ENCODE measurements around the gene CREB3L2. TPM values are rescaled to one million over a fixed set of nuclear protein-coding genes. Genes with fewer than 3 reads are reported as not detected.

CREB3L2 gene
- total and polyA plus RNA-seq, 8 donors = 5.8 to 258 (median 23.6) TPM

DNA sequence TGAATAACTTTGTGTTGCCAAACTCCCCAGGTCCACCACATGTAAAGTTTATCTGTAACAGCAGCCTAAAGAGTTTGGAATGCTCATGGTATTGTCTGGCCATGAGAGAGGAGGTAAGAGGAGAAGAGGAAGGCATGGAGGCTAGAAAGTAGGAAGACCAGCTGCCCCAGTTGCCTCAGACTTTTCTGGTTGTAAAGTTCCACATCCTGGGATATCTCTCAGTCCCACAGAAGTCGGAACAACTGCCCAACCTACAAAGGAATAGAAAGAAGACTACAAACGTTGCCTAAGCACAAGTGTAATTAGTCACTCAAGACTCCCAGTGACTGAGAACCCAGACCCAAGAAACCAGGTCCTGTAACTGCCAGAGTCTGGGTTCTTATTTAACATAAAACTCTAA, 47.3 kb downstream of the CREB3L2 start:
- TF ChIP-seq EP300 (IDR thresholded peaks at IDR 0.05) (no peak), POLR2A (IDR thresholded peaks at IDR 0.05) (no peak), POLR2AphosphoS5 (IDR thresholded peaks at IDR 0.05) (no peak)
- TF ChIP-seq, protein P1, sequence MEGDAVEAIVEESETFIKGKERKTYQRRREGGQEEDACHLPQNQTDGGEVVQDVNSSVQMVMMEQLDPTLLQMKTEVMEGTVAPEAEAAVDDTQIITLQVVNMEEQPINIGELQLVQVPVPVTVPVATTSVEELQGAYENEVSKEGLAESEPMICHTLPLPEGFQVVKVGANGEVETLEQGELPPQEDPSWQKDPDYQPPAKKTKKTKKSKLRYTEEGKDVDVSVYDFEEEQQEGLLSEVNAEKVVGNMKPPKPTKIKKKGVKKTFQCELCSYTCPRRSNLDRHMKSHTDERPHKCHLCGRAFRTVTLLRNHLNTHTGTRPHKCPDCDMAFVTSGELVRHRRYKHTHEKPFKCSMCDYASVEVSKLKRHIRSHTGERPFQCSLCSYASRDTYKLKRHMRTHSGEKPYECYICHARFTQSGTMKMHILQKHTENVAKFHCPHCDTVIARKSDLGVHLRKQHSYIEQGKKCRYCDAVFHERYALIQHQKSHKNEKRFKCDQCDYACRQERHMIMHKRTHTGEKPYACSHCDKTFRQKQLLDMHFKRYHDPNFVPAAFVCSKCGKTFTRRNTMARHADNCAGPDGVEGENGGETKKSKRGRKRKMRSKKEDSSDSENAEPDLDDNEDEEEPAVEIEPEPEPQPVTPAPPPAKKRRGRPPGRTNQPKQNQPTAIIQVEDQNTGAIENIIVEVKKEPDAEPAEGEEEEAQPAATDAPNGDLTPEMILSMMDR (IDR thresholded peaks at IDR 0.05) = no peak
- WGBS, 5 donors = 41 to 62% (median 58%) methylated on average over 2 of the region's 2 CpGs

DNA sequence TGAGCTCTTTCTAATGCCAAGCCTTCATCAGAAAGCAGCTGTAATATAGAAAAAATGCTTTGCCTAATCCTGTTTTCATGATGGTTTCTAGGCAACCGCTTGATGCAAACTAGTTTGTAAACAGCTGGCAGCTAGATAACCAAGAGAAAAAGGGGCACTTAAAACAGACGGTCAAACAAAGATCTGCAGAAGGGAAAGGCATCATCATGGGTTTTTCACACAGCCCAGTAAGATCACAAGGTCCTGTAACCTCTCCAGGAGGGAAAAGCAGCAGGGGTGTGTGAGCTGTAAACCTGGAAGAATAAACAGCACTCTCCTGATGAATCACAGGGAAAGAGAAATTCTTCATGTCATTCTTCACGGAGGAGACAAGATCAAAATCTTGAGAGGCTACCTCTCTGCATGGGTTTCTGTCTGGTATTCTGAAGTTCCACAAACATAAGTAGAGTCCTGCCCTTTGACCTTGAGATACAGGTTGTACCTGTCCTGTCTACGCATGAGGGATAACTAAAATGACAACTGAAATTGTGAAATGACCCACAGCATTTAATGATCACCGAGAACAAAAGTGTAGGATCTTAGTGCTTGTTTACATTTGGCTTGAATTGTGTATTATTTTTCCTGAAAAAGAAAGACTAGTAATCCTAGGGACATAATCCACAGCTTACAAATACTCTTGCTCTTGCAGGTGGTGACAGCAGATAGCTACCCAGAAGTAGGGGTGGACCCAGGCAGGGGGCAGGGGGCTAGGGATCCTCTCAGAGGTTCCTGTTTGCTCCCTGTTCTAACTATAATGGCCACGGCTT, 48.0 kb downstream of the CREB3L2 start:
- Histone ChIP-seq H3K36me3 (peaks cover 0 to 5% (median 0%) of the 10 kb centered on the region in 4 donors), H3K27ac (peak overlapping the region; percentile 45 to 86 (median 76)), H3K27me3 (no peaks in the 10 kb centered on the region), H3K9me3 (no peaks in the 10 kb centered on the region), H3K4me1 (peaks cover 56 to 97% (median 71%) of the 10 kb centered on the region in 4 donors), H3K4me3 (no peak overlapping the region)
- intact Hi-C loops (cut with DNase I; ENCODE audit: low total_unique reads) = no loop called here
- 36 to 51% (median 46%) methylated on average over 6 of the region's 6 CpGs for WGBS, 5 donors
- TF ChIP-seq EP300 (IDR thresholded peaks at IDR 0.05) (no peak), POLR2AphosphoS5 (IDR thresholded peaks at IDR 0.05) (peak in 2 of 3 donors; percentile 25 to 32)
- DNase-seq = peak in 1 of 2 donors; percentile 82

More for the DNA sequence above, 47.3 kb downstream of the CREB3L2 start:
- DNase-seq = no peak
- intact Hi-C loops (cut with DNase I; ENCODE audit: low total_unique reads) = no loop called here
- peak overlapping the region in 4 of 5 donors; percentile 64 to 86 (median 76) for H3K27ac ChIP-seq
- no peaks in the 10 kb centered on the region for H3K27me3 ChIP-seq
- H3K4me1 ChIP-seq = peaks cover 50 to 96% (median 68%) of the 10 kb centered on the region in 4 donors
- no peaks in the 10 kb centered on the region for H3K9me3 ChIP-seq
- H3K36me3 ChIP-seq = peaks cover 0 to 5% (median 0%) of the 10 kb centered on the region in 4 donors
- no peak overlapping the region for H3K4me3 ChIP-seq

DNA sequence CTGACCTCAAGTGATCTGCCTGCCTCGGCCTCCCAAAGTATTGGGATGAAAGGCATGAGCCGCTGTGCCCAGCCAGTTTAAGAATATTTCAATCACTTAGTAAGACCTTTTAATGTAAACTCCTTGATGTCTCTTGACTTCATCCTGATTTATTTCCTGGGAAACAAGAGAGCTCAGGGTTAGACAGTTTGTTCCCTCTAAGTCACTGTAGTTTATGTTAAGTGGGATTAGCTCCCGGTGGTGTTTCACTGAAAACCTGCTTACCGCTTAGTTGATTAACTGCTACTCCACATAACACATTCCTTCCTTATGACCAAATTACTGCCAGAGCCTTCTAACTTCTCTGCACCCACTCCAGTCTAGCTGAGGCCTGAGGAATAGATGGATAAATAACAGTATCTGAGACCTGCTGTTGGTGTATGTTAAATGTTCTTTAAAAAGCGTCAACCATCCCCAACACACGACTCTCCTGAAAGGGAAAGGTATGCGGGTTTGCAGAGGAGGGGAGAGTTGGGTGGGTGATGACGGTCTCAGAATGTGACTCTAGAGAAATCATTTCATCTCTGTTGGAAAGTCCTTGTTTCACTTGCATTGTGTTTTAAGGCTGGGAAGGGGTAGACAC, 48.7 kb downstream of the CREB3L2 start:
- 50 to 79% (median 65%) methylated on average over 8 of the region's 8 CpGs for WGBS, 5 donors
- TF ChIP-seq EP300 (IDR thresholded peaks at IDR 0.05) = peak; percentile 73
- TF ChIP-seq POLR2A (IDR thresholded peaks at IDR 0.05) = no peak
- TF ChIP-seq, protein P1 (IDR thresholded peaks at IDR 0.05) = no peak
- peak; percentile 74 to 91 (median 88) for TF ChIP-seq POLR2AphosphoS5 (IDR thresholded peaks at IDR 0.05)
- Histone ChIP-seq H3K9me3 (no peaks in the 10 kb centered on the region), H3K36me3 (peaks cover 0 to 5% (median 0%) of the 10 kb centered on the region in 4 donors), H3K4me1 (peaks cover 54 to 97% (median 72%) of the 10 kb centered on the region in 4 donors), H3K27ac (peak overlapping the region; percentile 64 to 86 (median 76)), H3K27me3 (no peaks in the 10 kb centered on the region), H3K4me3 (no peak overlapping the region)
- peak in 1 of 2 donors; percentile 74 for DNase-seq
- intact Hi-C loops (cut with DNase I; ENCODE audit: low total_unique reads) = no loop called here

DNA sequence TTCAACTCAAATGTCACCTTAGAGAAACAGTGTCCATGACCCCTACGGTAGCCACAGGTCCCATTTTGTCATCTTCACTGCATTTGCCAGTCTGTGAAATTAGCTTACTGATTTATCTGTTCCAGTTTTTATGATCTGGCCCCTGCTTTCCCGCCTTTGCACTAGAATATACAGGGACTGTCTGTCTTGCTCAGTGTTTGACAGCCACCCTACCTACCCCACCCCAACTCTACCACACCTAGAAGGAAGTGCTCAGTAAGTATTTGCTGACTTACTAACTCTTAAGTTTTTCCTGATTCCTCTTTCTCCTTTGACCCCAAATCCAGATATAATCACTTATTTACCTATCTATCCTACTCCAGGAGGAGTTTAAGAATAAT, 49.5 kb downstream of the CREB3L2 start:
- Histone ChIP-seq H3K36me3 (no peaks in the 10 kb centered on the region), H3K27me3 (no peaks in the 10 kb centered on the region), H3K4me1 (peaks cover 60 to 98% (median 78%) of the 10 kb centered on the region in 4 donors), H3K27ac (peak overlapping the region; percentile 41 to 86 (median 76)), H3K9me3 (no peaks in the 10 kb centered on the region), H3K4me3 (no peak overlapping the region)
- 70 to 90% (median 81%) methylated on average over 2 of the region's 2 CpGs for WGBS, 5 donors
- DNase-seq = no peak
- intact Hi-C loops (cut with DNase I; ENCODE audit: low total_unique reads) = no loop called here
- TF ChIP-seq POLR2A (IDR thresholded peaks at IDR 0.05) = no peak
- TF ChIP-seq POLR2AphosphoS5 (IDR thresholded peaks at IDR 0.05) = no peak
- TF ChIP-seq EP300 (IDR thresholded peaks at IDR 0.05) = no peak
- TF ChIP-seq, protein P1 (IDR thresholded peaks at IDR 0.05) = no peak
